IMR-90 (cell line): ENCODE measurements around the gene ASB6.

Experiments used
- BHLHE40 ChIP-seq: fragments of 150-350 bp; IDR thresholded peaks from 2 replicates; pipeline ENCODE4 v1.6.1; 2016; ENCODE audit warnings: mild to moderate bottlenecking, low read depth, low read length
- CEBPB ChIP-seq: IDR thresholded peaks from 2 replicates; pipeline ENCODE4 v1.6.1; 2012; ENCODE audit warnings: low read depth, low read length, improper control_type of control experiment
- CTCF ChIP-seq: conservative IDR thresholded peaks from 2 replicates; pipeline ENCODE4 v1.5.1; 2012; ENCODE audit warnings: mild to moderate bottlenecking, low read depth, low read length, improper control_type of control experiment
- POLR2A ChIP-seq: IDR thresholded peaks from 2 replicates; pipeline ENCODE4 v1.6.1; 2012; ENCODE audit warnings: mild to moderate bottlenecking, low read depth, low read length
- RCOR1 ChIP-seq: IDR thresholded peaks from 2 replicates; pipeline ENCODE4 v1.6.1; 2012; ENCODE audit warnings: mild to moderate bottlenecking, low read length, improper control_type of control experiment; ENCODE audit not compliant: insufficient replicate concordance
- SMC3 ChIP-seq: fragments of 150-350 bp; IDR thresholded peaks from 2 replicates; pipeline ENCODE4 v1.6.1; 2016; ENCODE audit warnings: low read depth, mild to moderate bottlenecking, antibody characterized with exemption, low read length, moderate library complexity
- TF ChIP-seq, protein P1 (sequence below): fragments of 150-350 bp; IDR thresholded peaks from 2 replicates; pipeline ENCODE4 v1.6.1; 2017; ENCODE audit warnings: mild to moderate bottlenecking, antibody characterized with exemption, low read length, low read depth

DNA sequence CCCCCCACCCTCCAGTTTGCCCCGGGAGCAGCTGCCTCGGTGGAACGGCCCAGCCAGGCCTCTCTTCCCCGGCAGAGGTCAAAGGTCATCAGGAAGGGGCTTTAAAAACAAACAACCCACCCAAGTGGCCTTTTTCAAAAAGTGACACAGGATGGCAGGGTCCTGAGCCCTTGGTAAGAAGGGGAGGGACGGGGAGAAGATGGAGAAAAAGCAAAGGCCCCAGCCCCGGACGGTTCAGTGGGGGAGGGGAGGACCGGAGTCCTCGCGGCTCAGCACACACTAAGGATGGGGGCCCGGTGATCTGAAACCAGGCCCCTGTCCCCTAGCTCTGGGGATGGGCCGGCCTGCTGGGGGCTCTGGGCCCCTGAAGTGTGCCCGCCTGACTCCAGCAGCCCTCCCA is 24.6 kb upstream of the ASB6 start:
- TF ChIP-seq POLR2A (no peak), CTCF (no peak), CEBPB (no peak), BHLHE40 (no peak), SMC3 (no peak), RCOR1 (no peak)
- TF ChIP-seq, protein P1, sequence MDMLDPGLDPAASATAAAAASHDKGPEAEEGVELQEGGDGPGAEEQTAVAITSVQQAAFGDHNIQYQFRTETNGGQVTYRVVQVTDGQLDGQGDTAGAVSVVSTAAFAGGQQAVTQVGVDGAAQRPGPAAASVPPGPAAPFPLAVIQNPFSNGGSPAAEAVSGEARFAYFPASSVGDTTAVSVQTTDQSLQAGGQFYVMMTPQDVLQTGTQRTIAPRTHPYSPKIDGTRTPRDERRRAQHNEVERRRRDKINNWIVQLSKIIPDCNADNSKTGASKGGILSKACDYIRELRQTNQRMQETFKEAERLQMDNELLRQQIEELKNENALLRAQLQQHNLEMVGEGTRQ = no peak
